T-helper 2 cell treated with Interferon-gamma antibody and Interleukin-4, amounts not matched to agents 100 ng/mL and 5 ng/mL, for 36 hours (primary cell): ENCODE results near the gene MRPL28. TPM values are rescaled to one million over a fixed set of nuclear protein-coding genes. Genes with fewer than 3 reads are reported as not detected.
"Not testable (repeated sequence)": the region's sequence is repeated elsewhere in the genome, so short reads cannot be mapped to it uniquely, and the experiment has no call there.

Experiments
- intact Hi-C: fragments of 100-400 bp; cut with micrococcal nuclease; formaldehyde crosslinking; loops from one replicate; pipeline ENCODE4 v1.15.1; 2023
- total RNA-seq: library from RNA; stranded (reverse); gene quantifications from 2 replicates; pipeline ENCODE4 v1.2.3, GENCODE V29; 2022

MRPL28 gene
- total RNA-seq, 1 donor from 2014 or later = 79.6 TPM

GRCh38 chr16:341095-341973 is 29.0 kb downstream of the MRPL28 start:
- intact Hi-C loops = not testable (repeated sequence)

- intact Hi-C loops = no loop called here
Measured at GRCh38 chr16:340370-341091, 29.8 kb downstream of the MRPL28 start.

- intact Hi-C loops = no loop called here
Measured at GRCh38 chr16:339680-340079, 30.7 kb downstream of the MRPL28 start.

- intact Hi-C loops = no loop called here
Measured at GRCh38 chr16:337975-338575, 32.3 kb downstream of the MRPL28 start.

- intact Hi-C loops = no loop called here
Measured at GRCh38 chr16:337437-337836, 32.9 kb downstream of the MRPL28 start.

- intact Hi-C loops = no loop called here
Measured at GRCh38 chr16:336269-336668, 34.1 kb downstream of the MRPL28 start.

GRCh38 chr16:334861-335632 is 35.3 kb downstream of the MRPL28 start:
- intact Hi-C loops = not testable (repeated sequence)

GRCh38 chr16:334164-334832 is 36.0 kb downstream of the MRPL28 start:
- intact Hi-C loops = not testable (repeated sequence)

GRCh38 chr16:333406-334094 is 36.8 kb downstream of the MRPL28 start:
- intact Hi-C loops = no loop called here

- intact Hi-C loops = not testable (repeated sequence)
Measured at GRCh38 chr16:331181-331814, 39.0 kb downstream of the MRPL28 start.

GRCh38 chr16:330741-331140 is 39.6 kb downstream of the MRPL28 start:
- intact Hi-C loops = no loop called here

- intact Hi-C loops = loop anchor here (2.0 kb wide), 1 partner anchor 27 kb away; the partner anchor contains the start of gene AXIN1
Measured at GRCh38 chr16:325375-326145, 44.8 kb downstream of the MRPL28 start.

GRCh38 chr16:324451-325334 is 45.6 kb downstream of the MRPL28 start:
- intact Hi-C loops = loop anchor here (2.0 kb wide), 1 partner anchor 28 kb away; the partner anchor contains the start of gene AXIN1

GRCh38 chr16:324201-324450 is 46.2 kb downstream of the MRPL28 start:
- intact Hi-C loops = loop anchor here (2.0 kb wide), 1 partner anchor 29 kb away; the partner anchor contains the start of gene AXIN1

GRCh38 chr16:322476-323143 is 47.7 kb downstream of the MRPL28 start:
- intact Hi-C loops = no loop called here

GRCh38 chr16:321532-321931 is 48.8 kb downstream of the MRPL28 start:
- intact Hi-C loops = no loop called here

GRCh38 chr16:320206-320605 is 50.1 kb downstream of the MRPL28 start:
- intact Hi-C loops = no loop called here
